GM18507 (cell line): ENCODE data around the gene UBE2G2.
A peak's percentile ranks its signal among the peaks of the same experiment; 100 is the strongest.
"Not testable (repeated sequence)": the region's sequence is repeated elsewhere in the genome, so short reads cannot be mapped to it uniquely, and the experiment has no call there.

ENCODE experiments used
- DNase-seq: peaks from one replicate; pipeline ENCODE4 v3.0.0; 2011; ENCODE audit warnings: low read depth; ENCODE audit not compliant: insufficient read length; ENCODE audit errors: extremely low spot score
- FAIRE-seq: peaks from 2 replicates; lab custom pipeline; 2011; peaks lifted over from hg19 to GRCh38; lab: Jason Lieb, UNC

The UBE2G2 gene

GRCh38 chr21:44836666-44837471 lies 35.2 kb upstream of the UBE2G2 start:
- no peak for DNase-seq
- FAIRE-seq: no peak

- DNase-seq (no peak), FAIRE-seq (no peak)
Observed at GRCh38 chr21:44836349-44836665, 34.7 kb upstream of the UBE2G2 start.

GRCh38 chr21:44835647-44835973 lies 34.0 kb upstream of the UBE2G2 start:
- FAIRE-seq (no peak), DNase-seq (no peak)

- DNase-seq (no peak), FAIRE-seq (no peak)
Observed at GRCh38 chr21:44834951-44835646, 33.5 kb upstream of the UBE2G2 start.

- DNase-seq: no peak
- no peak for FAIRE-seq
Observed at GRCh38 chr21:44834231-44834950, 32.8 kb upstream of the UBE2G2 start.

GRCh38 chr21:44833663-44834062 lies 32.0 kb upstream of the UBE2G2 start:
- no peak for FAIRE-seq
- no peak for DNase-seq

- DNase-seq, FAIRE-seq: not testable (repeated sequence)
Observed at GRCh38 chr21:44832516-44833255, 31.1 kb upstream of the UBE2G2 start.

- FAIRE-seq: peak; percentile 76
- no peak for DNase-seq
Observed at GRCh38 chr21:44831227-44831860, 29.7 kb upstream of the UBE2G2 start.

- DNase-seq (no peak), FAIRE-seq (no peak)
Observed at GRCh38 chr21:44829507-44830092, 28.0 kb upstream of the UBE2G2 start.

- FAIRE-seq (no peak), DNase-seq (no peak)
Observed at GRCh38 chr21:44828362-44829056, 26.9 kb upstream of the UBE2G2 start.

- no peak for FAIRE-seq
- no peak for DNase-seq
Observed at GRCh38 chr21:44823179-44823660, 21.6 kb upstream of the UBE2G2 start.

GRCh38 chr21:44822484-44823178 lies 21.0 kb upstream of the UBE2G2 start:
- no peak for FAIRE-seq
- DNase-seq: no peak

GRCh38 chr21:44820851-44821250 lies 19.2 kb upstream of the UBE2G2 start:
- DNase-seq: no peak

GRCh38 chr21:44819283-44820243 lies 17.9 kb upstream of the UBE2G2 start:
- FAIRE-seq: no peak
- DNase-seq: no peak

More at GRCh38 chr21:44820851-44821250, 19.2 kb upstream of the UBE2G2 start:
- no peak for FAIRE-seq

GRCh38 chr21:44818640-44819011 lies 17.0 kb upstream of the UBE2G2 start:
- no peak for FAIRE-seq
- DNase-seq: no peak

GRCh38 chr21:44817914-44818639 lies 16.5 kb upstream of the UBE2G2 start, which contains the start of gene SUMO3:
Gene SUMO3 (minus strand): TSS chr21:44818062. CDS start chr21:44817968, 94 bp downstream.
- DNase-seq: peak; percentile 79
- FAIRE-seq: no peak
